ENCODE measurements around the gene CYP2C19.

GRCh38 chr10:94889123-94889522, 126.6 kb downstream of the CYP2C19 start:
- TF ChIP-seq SNAI2 (CRISPR knock-in tag; IDR thresholded peaks at IDR 0.05) (no peak), PATZ1 (CRISPR knock-in tag; IDR thresholded peaks at IDR 0.05; ENCODE audit: borderline replicate concordance) (no peak), ISL1 (CRISPR knock-in tag; IDR thresholded peaks at IDR 0.05) (no peak), ARNTL (CRISPR knock-in tag; IDR thresholded peaks at IDR 0.05; ENCODE audit: borderline replicate concordance, low read depth) (no peak), CREB5 (CRISPR knock-in tag; IDR thresholded peaks at IDR 0.05; ENCODE audit: low read depth) (no peak), ESRRG (CRISPR knock-in tag; IDR thresholded peaks at IDR 0.05) (no peak), ZNF70 (CRISPR knock-in tag; IDR thresholded peaks at IDR 0.05) (no peak), CSRNP3 (CRISPR knock-in tag; IDR thresholded peaks at IDR 0.05) (no peak), ZFP3 (CRISPR knock-in tag; IDR thresholded peaks at IDR 0.05) (no peak), RARB (CRISPR knock-in tag; IDR thresholded peaks at IDR 0.05) (no peak)

All from SK-N-SH treated with all-trans-retinoic acid at 6 μM for 48 hours (cell line).